ENCODE data around the gene CLRN3. TPM values are rescaled to one million over a fixed set of nuclear protein-coding genes. Genes with fewer than 3 reads are reported as not detected.

Gene CLRN3, protein sequence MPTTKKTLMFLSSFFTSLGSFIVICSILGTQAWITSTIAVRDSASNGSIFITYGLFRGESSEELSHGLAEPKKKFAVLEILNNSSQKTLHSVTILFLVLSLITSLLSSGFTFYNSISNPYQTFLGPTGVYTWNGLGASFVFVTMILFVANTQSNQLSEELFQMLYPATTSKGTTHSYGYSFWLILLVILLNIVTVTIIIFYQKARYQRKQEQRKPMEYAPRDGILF
- total RNA-seq: not detected in 2 replicates

DNA sequence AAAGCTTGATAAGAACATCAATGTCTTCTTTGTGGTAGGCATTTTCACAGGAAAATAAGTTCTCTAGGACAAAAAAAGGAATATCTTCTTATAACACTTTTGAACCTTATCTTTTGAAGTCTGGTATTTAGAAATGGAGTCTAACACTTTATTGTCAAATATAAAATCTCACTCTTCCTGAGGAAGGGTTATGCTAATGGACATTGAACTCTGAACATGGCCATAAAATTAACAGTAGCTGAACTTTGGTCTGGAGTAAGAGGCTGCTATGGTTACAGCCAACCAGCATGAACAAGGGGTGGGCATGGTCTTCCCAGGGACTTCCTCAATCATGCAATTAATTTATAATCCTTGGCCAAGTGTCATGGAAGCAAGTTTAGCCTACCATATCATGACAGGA, at the start of gene CLRN3:
Gene CLRN3 (minus strand): TSS at position 199 of the 400 bp plus-strand sequence. CDS start 157 bp downstream, at position 42.

DNA sequence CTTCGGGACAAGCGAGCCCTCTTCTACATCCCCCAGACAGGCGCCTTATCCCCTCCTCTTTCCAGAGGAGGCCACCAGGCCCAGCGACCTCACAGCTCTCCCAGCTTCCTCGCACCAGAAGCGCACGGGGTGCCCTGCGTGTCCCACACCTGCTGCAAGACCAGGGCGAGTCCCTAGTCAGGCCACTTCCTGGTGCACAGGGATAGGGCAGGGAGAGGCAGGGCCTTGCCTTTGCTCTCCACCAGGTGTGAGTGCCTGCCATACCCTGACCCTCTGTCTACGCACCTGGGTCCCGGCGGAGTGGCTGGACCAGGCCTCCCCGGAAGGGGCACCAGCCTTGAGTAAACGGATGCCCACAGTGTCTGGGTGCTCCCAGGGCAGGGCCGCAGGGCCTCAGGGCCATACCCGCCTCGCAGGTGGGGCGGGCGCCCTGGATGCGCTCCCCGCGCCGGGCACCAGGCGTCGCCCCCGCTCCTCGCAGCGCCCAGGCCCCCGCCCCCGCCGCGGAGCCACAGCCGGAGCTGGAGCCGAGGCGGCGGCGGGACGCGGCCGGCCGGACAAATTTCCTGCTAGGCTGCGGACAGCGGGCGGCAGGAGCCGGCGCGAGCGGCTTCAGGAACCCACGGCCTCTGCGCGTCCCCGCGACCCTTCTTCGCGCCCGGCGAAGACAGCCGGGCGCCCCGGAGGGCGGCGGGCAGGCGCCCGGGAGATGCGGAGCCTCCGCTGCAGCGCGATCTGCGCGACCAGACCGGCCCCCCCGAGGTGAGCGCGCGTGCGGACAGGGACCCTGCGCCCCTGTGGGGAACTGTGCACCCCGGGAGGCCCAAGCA, 14.0 kb upstream of the CLRN3 start, which contains the start of gene PTPRE:
Gene PTPRE (plus strand): TSS at position 556 of the 830 bp plus-strand sequence. CDS start 133,779 bp downstream, outside the sequence.

Other genes starting within 250 kb of the CLRN3 start
- not detected in 2 replicates for gene FOXI2, start 155.8 kb downstream of the CLRN3 start, total RNA-seq
- 16.5 and 25.7 TPM in 2 replicates for gene PTPRE, start 14.2 kb upstream of the CLRN3 start, total RNA-seq
- 18.2 and 55.1 TPM in 2 replicates for gene MKI67, start 233.5 kb upstream of the CLRN3 start, total RNA-seq

Measured in hair follicular keratinocyte (primary cell).